ENCODE measurements around the gene RAB3D.
"Not testable (repeated sequence)": the region's sequence is repeated elsewhere in the genome, so short reads cannot be mapped to it uniquely, and the experiment has no call there.

RAB3D gene, protein sequence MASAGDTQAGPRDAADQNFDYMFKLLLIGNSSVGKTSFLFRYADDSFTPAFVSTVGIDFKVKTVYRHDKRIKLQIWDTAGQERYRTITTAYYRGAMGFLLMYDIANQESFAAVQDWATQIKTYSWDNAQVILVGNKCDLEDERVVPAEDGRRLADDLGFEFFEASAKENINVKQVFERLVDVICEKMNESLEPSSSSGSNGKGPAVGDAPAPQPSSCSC

DNA sequence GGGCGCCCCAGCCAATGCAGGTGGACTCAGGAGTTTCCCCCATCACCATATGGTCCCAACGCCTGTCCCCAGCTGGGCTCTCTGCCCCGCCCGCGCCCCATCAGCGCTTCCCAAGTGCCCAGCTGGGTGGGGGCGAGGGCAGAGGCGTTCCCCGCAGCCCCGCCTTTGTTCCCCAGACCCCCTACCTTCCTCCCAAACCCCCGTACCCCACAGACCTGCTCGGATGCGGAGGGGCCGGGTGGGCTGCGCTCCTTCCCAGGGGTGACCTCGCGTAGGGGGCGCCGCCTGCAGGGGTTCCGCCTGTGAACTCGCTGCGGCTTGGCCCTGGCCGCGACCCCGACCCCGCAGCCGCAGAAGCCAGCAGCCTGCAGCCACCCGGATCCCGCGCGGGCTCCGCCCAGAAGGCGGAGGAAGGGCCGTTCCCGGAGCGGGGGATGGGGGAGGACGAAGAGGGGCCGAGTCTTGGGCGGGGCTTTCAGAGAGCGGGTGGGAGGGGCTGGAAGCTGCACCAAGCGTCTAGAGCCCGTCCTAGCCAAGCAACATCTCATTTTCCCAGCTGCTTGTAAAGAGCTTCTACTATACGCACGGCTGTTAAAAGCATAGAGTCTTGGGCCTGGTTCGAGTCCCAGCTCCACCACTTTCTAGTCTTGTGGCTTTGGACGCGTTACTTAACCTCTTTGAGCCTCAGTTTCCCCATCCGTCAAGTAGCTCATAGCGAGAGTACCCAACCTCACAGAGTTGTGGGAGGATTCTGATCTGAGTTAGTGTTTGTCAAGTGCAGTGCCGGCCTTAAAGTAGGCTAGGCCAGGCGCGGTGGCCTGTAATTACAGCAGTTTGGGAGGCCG is at the start of gene RAB3D:
RAB3D (minus strand) TSS at position 404 of the 845 bp plus-strand sequence. CDS start 2,258 bp downstream, outside the sequence.
- peak; percentile 74 for DNase-seq

DNA sequence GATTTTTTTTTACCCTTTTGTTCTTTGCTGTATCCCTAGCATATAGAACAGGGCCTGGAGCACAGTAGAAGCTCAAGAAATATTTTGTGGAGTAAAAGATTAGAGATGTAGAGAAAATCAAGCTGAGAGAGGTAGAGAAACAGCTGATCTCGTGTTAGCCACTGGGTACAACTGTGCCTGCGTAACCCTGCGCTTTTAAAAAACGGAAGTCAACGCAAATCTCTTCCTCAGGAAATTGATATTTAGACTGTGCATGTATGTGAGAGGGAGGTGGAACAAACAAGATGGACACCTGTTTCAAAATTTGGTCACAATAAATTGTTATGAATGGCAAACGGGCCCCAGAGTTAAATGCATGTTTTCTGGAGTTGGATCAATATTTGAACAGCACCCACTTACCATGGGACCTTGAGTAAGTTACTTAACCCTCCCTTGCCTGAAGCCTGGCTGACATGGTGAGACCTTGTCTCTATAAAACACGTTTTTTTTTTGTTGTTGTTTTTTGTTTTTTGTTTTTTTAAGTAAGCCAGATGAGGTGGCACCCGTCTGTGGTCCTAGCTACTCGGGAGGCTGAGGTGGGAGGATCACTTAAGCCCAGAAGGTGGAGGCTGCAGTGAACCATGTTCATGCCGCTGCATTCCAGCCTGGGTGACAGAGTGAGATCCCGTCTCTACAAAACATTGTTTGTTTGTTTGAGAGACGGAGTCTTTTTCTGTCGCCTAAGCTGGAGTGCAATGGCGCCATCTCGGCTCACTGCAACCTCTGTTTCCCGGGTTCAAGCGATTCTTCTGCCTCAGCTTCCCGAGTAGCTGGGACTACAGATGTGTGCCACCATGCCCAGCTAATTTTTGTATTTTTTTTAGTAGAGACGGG is 47.9 kb upstream of the RAB3D start:
- DNase-seq = no peak

DNA sequence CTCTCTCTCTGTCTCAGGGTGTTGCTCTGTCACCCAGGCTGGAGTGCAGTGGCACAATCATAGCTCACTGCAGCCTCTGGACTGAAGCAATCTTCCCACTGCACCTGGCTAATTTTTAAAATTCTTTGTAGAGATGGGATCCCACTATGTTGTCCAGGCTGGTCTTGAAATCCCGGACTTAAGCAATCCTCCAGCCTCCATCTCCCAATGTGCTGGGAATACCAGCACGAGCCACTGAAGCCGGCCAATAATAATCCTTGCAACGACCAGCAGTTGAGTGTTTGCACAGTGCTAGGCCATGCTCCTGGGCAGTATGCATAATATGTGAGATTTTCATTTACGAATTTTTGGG is 45.3 kb upstream of the RAB3D start:
- DNase-seq = no peak

DNA sequence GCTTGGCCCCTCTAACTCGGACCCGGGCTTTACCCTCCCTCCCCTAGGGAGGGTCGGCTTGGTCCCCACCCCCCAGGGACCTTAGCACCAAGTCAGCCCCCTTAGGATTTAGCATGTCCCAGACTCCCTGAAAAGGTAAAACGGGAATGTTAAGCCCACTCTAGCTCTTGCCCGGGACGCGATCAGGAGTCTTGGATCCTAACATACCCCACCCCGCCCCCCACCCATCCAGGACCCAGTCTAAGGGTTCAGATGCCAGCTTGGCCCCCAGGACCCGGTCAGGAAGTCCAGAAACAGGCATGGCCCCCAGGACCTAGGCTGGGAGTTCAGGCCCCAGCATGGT is 44.2 kb upstream of the RAB3D start:
- DNase-seq = no peak

DNA sequence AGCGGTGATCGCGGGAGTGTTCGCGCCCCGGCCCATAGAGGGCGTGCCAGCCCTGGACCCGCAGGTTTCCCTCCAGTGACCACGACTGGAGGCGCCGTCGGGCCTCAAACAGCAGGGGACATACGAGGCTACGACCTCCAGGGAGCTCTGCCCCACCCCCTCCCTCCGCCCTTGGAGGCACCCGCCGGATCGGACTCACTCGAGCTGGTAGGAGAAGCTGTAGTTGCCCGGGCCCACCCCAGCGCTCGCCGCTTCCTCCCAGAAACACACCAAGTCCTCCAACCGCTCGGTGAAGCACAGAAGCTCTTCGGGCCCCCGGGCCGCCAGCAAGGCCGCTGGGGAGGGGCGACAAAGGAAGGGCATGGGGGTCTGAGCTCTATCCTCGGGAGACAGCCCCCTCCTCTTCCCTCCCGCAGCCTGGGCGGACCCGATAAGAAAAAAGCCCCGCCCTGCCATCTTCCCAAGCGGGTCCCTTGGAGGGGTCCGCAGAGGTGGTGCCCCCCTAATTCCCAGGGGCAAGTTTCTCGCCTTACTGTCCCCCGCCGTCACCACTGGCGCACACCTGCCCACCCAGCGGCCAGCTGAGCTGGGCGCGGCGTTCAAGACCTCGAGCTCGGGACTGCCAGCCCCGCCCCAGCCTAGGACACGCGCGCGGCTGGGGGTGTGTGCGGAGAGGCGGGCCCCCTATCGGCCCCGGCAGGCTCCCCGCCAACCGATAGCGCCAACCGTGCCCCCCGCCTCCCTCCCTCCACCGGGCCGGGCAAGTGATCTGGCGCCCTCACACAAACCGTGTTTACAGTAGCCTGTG is 43.6 kb upstream of the RAB3D start:
- DNase-seq = no peak

DNA sequence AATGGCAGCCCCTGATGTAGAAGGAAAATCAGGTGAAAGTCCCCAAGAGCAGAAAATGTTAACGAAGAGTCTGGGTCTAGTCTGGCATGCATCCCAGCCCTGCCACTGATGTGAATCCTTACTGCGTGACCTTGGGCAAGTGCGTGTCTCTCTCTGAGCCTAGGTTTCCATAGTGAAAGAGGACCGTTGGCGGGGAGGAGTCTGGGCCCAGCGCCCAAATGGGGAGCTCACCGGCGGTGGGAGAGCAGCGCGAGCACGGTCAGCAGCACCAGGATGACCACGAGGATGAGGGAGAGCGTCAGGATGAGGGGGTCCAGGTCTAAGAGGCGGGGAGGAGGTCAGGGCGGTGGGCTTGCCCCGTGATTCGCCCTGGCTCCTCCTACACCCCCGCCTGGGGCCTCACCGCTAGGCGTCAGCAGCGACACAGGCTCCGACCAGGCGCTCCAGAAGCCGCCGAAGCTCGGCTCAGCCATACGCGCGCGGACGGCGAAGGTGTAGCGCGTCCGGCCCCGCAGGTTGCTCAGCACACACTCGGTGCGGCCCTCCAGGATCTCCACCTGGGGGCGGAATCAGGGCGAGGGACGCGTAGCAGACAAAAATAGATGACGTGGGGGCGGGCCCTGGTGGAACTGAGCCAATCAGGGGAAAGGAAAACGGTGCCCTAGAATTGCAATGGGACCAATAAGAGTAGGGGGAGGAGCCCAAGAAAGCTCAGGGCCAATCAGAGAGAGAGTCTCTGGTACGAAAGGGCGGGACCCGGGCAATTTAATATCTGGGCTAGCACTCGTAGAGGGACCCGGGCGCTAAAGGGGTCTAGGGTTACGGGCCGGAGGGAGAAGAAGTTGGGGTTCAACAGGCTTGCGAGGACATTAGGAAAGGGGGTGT is 41.4 kb upstream of the RAB3D start:
- DNase-seq = peak; percentile 97

DNA sequence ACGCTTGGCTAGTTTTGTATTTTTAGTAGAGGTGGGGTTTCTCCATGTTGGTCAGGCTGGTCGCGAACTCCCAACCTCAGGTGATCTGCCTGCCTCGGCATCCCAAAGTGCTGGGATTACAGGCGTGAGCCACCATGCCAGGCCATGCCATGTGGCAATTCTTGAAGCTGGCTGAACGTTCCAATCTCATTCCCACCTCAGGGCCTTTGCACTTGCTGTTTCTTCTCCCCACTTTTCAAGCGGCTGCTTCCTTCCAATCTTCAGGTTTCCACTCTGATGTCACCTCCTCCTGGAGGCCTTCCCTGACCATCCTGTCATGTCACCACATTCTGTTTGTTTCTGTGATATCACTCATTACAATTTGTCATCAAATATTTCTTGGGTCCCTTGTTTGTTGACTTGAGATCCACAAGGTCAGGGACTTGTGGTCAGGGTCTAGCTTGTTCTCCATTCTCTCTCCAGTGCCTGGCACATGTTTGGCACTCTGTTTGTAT is 40.4 kb upstream of the RAB3D start:
- no peak for DNase-seq

DNA sequence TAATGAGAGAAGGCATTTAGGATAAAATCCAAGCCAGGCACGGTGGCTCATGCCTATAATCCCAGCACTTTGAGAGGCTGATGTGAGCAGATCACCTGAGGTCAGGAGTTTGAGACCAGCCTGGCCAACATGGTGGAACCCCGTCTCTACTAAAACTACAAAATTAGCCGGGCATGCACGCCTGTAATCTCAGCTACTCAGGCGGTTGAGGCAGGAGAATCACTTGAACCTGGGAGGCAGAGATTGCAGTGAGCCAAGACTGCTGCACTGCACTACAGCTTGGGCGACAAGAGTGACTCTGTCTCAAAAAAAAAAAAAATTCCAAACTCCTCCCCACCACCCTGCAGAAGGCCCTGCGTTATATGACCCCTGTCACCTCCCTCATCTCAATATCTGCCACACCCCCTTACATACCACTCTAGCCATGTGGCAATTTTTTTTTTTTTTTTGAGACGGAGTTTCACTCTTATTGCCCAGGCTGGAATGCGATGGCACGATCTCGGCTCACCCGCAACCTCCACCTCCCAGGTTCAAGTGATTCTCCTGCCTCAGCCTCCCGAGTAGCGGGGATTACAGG is 39.9 kb upstream of the RAB3D start:
- DNase-seq = not testable (repeated sequence)

DNA sequence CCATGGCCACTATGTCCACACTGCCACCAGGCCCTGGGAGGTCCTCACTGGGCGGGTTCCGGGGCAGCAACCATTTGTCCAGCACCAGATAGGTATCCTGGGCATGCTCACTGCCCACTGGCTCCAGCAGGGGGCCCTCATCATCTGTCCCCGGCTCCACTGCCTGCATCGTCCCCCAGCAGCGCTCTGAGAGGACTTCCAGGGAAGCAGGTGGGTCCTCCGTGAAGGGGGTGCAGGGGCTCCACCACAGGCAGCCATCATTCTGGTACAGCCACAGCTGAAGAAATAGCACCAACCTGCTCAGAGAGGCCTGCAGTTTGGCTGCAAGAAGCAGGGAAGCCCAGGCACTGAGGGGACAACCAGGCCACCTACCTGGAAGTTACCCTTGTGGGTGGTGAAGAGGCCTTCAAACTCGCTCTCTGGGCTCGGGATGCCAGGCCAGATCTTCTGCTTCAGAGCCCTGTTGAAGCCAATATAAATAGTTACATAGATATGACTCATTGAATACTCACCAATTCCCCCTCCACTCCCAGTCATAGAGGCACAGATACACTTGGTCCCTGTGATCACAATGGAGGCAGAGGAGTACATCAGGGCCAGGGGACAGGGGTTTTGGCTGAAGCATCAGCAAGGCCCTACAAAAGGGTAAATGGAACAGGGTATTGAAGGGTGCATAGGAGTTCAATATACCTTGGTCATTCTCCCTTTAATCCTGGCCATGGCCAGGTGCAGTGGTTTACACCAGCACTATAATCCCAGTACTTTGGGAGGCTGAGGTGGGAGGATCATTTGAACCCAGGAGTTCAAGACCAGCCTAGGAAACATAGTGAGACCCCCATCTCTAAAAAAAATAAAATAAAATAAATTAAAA is 39.1 kb upstream of the RAB3D start:
- DNase-seq = peak; percentile 74

DNA sequence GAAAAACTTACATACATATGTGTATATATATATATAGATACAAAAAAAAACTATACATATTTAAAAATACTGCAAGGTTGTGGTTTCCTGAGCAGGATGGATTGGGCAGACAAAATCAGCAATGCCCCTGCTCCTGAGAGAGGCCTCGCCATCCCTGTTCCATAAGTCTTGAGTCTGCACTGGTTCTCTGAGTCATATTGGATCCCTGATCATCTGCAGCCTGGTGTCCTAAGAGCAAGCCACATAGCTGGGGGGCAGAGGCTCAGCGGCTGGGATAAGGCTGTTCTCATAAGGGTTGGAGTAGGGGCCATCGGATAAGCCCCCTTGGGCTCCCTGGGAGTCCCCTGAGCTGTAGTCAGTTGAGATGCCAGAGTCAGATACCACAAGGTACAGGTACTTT is 38.3 kb upstream of the RAB3D start:
- DNase-seq = no peak

DNA sequence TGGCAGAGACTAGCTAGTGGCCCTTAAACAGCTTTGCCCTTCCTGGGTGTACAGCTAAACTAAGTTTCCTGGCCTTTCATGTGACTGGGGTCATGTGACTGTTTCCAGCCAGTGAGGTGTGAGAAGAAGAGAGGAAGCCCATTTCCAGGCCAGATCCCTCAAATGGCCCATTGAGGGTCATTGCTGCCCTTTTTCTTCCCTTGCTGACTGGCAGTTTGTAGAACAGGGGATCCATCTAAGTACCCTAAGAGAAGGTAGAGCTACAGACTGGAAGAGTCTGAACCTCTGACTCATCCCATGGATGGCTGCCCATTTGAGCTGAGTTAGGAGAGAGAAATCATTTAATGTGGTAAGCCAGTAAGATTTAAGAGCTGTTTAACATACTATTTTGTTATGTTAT is 37.8 kb upstream of the RAB3D start:
- peak; percentile 89 for DNase-seq

DNA sequence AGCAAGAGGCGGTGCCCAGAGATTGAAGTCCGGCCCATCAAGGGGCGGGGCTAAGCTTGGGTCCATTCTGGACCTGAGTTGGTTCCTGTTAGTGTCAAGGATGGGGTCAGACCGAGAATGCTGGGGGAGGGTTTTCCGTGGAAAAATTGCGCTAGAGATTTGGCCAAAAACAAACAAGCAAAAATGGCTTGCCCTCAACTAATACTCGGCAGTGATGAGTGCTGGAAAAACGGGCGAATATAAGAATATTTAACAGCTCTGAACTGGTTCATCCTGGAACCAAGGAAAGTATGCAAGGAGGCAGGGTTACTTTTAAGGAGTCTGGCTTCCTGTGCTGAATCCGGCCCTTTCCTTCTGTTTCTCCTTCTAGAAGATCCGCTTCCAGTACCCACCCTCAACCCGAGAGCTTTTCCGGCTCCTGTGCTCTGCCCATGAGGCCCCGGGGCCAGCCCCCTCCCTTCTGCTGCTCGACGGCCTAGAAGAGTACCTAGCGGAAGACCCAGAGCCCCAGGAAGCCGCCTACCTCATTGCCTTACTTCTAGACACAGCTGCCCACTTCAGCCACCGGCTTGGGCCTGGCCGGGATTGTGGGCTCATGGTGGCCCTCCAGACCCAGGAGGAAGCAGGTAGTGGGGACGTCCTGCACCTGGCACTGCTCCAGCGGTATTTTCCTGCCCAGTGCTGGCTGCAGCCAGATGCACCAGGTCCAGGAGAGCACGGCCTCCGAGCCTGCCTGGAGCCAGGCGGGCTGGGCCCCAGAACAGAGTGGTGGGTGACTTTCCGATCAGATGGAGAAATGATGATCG is 35.9 kb upstream of the RAB3D start:
- peak; percentile 46 for DNase-seq

DNA sequence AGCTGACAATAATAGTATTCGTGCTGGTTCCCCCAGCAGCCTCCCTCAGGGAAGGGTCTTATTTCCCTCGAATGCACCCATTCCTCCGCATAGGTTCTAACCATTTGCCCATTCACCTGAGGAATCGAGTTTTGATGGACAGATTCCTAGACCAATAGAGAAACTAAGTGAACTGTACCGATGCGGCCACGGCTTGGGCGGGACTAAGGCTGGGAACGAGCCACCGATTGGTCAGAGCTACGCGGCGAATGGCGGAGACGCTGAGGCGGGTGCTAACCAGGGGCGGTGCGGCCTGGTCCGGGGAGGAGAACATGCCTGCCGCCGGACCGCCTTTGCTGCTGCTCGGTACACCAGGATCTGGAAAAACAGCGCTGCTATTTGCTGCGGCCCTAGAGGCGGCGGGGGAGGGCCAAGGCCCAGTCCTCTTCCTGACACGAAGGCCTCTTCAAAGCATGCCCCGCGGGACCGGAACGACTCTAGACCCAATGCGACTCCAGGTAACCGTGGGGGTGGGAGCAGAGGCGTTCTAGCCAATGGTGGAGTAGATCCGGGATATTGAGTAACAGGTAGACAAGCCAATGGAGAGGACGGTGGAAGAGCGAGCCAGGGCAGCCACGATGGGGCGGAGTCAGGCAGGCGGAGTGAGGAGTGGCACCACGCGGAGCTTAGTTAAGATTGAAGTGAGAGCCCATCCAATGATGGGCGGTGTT is 35.1 kb upstream of the RAB3D start, which contains the start of gene SWSAP1:
SWSAP1 (plus strand) TSS at position 234 of the 710 bp plus-strand sequence; CDS start at position 249, 15 bp downstream.
- peak; percentile 100 for DNase-seq

DNA sequence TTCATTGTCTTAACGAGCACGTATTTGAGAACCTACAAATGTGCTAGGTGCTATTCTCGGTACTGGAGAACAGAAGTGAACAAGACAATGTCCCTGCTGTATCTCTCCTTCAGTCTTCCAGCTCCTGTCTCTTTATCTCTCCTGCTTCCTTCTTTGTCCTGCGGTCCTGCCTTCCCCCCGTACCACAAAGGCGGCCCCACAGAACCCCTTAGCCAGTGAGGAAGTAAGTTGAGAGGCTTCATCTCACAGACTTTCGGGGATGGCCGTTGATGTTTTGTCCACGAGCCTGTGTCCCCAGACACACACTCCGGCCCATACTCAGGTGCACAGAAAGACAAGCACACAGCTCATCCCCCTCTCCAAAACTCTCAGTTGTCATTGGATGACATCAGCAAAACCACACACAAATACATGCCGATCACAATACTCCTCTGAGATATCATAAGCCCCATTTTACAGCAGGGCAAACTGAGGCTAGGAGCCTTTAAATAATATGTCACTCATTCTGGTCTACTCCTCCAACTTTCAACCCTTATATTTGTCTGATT is 34.5 kb upstream of the RAB3D start:
- no peak for DNase-seq

DNA sequence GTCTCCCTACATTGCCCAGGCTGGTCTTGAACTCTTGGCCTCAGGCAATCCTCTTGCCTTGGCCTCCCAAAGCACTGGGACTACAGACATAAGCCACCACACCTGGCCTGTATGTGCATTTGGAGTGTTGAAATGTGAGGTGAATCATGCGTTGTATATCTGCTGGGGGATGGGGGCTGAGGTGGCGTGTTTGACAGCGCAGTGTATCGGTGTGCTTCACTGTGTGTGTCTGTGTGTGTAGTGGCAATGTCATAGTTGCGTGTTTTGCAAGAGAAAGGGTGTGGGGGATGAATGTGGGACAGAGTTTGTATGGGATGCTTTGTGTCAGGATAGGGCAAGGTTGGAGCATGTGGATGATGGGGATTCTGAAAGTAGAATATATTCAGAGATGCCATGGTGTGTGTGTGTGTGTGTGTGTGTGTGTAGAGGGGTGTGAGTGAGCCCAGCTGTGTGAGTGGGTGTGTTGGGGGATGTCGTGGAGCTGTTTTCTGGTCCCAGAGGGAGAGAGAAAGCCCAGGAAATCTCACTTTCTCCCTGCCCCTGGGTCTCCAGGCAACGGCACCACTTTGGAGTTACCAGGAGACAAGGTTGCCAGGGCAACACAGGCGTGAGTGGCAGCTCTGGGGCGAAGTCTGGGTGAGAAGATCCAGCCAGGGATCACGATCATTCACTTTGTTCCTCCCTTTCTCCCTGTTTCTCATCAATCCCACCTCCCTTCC is 33.9 kb upstream of the RAB3D start:
- DNase-seq = no peak

DNA sequence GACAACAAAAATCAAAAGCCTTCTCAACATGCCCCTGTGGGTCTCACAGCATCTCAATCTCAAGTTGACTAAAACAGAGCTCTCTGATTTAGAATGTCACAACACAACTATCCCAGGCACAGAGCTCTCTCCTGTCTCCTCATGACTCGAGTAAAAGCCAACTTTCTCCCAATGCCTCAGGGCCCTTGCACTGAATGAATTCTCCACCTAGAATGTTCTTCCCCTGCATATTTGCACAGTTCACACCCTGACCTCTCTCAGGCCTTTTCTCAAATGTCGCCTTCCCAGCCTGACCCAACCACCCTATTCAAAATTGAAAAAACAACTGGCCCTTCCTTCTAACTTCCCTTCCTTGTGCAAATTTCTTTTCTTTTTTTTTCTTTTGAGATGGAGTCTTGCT is 31.3 kb upstream of the RAB3D start:
- DNase-seq = no peak

DNA sequence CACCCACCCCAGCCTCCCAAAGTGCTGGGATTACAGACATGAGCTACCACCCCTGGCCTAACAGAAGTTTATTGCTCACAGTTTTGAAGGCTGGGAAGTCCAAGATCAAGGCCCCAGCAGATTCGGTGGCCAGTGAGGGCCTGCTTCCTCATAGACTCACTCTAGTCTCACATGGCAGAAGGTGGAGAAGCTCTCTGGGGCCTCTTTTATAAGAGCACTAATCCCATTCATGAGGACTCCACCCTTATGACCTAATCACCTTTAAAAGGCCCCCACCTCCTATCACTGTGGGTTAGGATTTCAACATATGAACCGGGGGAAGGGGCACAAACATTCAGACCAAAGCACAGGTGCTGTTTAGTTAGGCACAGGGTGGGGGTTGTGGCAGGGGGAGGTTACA is 28.1 kb upstream of the RAB3D start:
- no peak for DNase-seq

All from kidney glomerular epithelial cell (primary cell).